AG09309 (cell line): ENCODE data around the gene ARHGAP30.

Experiments used
- DNase-seq: peaks from one replicate; pipeline ENCODE4 v3.0.0-alpha.2; 2010; ENCODE audit warnings: low read depth
- H3K4me3 ChIP-seq: 2 replicates; pipeline ENCODE4 v1.5.1; 2011; ENCODE audit warnings: mild to moderate bottlenecking, low read depth, low read length, moderate library complexity; ENCODE audit not compliant: control insufficient read depth
- TF ChIP-seq, protein P1 (sequence below): IDR thresholded peaks from 2 replicates; pipeline ENCODE4 v1.5.1; 2011; ENCODE audit warnings: mild to moderate bottlenecking, low read depth, low read length, inconsistent platforms; ENCODE audit not compliant: insufficient read depth, control insufficient read depth; ENCODE audit errors: missing control alignments

ARHGAP30 gene

DNA sequence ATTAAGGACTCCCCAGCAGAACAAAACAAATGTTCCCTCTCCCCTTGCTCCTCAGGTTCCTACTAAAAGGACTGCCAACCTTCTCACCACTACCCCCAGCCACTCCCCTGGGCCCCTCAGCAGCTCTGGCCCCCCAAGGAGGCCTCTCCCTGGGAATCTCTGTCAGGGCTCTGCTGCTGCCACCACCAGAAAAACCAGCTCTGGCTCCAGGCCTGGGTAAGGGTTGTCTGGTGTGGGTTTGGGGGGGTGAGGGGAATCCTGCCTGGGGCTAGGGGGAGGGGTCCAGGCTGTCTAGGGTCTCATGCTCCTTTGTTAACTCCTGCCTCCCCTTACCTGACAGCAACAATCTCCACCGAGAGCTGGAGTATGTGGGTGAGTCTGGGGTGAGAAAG is 14.9 kb upstream of the ARHGAP30 start:
- DNase-seq = no peak
- TF ChIP-seq, protein P1, sequence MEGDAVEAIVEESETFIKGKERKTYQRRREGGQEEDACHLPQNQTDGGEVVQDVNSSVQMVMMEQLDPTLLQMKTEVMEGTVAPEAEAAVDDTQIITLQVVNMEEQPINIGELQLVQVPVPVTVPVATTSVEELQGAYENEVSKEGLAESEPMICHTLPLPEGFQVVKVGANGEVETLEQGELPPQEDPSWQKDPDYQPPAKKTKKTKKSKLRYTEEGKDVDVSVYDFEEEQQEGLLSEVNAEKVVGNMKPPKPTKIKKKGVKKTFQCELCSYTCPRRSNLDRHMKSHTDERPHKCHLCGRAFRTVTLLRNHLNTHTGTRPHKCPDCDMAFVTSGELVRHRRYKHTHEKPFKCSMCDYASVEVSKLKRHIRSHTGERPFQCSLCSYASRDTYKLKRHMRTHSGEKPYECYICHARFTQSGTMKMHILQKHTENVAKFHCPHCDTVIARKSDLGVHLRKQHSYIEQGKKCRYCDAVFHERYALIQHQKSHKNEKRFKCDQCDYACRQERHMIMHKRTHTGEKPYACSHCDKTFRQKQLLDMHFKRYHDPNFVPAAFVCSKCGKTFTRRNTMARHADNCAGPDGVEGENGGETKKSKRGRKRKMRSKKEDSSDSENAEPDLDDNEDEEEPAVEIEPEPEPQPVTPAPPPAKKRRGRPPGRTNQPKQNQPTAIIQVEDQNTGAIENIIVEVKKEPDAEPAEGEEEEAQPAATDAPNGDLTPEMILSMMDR = no peak
- no peak overlapping the region for H3K4me3 ChIP-seq

DNA sequence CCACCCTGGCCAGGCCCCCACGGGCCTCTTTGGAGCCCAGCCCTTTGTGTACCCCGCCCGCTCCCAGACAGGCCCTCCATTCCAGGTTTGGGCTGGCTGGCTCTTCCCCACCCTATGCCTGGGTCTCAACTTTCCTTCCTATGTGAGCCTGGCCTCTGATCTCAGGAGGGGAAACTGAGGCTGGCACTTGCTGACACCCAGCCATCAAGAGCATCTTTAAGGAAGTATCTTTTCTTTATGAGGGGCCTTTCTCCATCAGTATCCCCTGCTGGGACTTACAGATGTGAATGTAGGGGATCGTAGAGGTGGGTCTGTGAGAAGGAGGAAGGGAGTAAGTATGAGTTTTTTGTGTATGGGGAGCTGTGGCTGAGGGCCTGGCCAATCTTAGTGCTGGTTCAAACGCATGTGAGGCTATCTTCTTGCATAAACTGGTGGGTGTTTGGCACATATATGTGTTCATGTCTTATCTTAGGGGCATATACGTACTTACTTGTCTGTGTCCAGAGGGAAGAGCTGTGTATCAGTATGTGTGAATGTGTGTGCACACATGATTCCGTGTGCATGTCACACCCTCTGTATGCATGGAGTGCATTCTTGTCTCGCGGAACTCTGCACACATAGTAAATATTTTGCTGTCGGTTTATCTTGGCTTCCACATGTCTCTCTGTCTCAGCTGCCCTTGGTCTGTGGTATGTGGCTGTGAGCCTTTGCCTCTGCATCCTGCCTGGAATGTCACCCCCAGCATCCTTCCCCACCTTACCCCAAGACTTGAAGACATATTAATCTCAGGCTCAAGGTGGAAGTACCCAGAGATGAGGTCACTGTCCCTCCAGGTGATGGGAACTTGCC is 14.3 kb upstream of the ARHGAP30 start:
- TF ChIP-seq, protein P1 = no peak
- no peak for DNase-seq
- no peak overlapping the region for H3K4me3 ChIP-seq

DNA sequence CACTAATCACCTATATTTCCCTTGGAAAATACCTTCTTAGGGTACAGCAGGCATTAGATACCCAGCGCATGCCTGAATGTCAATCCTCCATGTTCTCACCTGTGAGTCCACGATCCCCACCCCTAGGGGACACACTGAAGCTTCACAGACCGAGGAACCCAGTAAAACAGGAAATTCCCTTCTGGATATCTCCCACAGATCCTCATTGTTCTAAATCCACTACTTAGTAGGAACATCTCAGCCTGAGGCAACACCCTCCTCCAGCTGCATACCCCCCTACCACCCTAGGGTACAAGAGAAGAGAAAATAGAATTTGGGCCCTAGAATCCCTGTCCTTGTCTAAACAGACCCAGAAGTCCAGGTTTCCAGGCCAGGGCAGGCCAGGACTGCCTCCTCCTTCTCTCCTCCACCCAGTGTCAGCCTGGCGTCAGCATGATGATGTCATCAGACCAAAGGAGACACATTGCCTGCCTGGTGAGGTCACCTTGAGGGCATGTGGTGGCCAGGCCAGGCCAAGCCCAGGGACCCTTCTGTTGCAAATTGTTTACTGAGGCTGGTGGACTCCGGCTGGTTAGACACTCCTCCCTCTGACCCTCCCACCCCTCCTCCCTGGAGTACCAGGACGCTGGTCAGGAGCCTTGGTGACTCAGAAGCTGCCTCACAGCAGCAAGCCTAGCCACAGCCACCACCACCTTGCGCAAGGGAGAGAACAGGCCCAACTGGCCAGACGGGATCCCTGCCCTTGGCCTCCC is 13.5 kb upstream of the ARHGAP30 start:
- H3K4me3 ChIP-seq = no peak overlapping the region
- DNase-seq = peak; percentile 69
- TF ChIP-seq, protein P1 = no peak

DNA sequence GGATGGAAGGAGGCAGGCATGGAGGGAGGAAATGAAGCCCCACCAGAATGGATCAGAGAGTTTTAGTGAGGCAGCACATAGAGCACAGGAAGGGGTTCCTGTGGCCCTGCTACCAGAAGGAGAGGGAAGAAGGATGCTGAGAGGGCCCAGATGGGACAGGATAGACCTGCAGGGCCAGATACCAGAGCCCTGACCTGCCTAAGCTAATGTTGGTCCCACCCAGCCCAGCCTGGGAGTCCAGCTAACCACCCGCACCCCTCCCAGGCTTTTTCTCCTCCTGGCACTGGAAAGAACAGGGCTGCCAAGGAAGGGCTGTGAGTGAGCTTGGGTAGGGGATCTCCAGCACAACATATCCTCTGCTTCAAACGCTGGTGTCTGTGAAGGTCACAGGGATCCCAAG is 12.8 kb upstream of the ARHGAP30 start:
- H3K4me3 ChIP-seq = no peak overlapping the region
- DNase-seq = no peak
- TF ChIP-seq, protein P1 = no peak

DNA sequence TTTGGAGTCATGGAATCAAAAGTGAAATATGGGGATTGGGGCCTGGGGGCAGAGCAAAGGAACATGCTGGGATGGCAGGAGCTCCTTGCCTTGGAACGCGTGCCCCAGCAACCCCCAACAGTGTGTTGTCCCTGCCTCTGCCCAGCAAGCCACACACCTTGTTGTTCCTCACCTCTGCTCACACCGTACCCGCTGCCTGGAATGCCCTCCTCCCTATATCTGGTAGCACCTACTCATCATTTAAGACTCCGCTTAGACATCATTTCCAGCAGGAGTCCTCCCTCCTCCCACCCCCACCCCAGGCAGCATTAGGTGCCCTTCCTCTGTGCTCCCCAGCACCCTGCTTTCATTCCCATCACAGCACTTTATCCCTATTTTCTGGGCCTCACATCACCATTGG is 11.8 kb upstream of the ARHGAP30 start:
- no peak for DNase-seq
- H3K4me3 ChIP-seq = no peak overlapping the region
- TF ChIP-seq, protein P1 = no peak

DNA sequence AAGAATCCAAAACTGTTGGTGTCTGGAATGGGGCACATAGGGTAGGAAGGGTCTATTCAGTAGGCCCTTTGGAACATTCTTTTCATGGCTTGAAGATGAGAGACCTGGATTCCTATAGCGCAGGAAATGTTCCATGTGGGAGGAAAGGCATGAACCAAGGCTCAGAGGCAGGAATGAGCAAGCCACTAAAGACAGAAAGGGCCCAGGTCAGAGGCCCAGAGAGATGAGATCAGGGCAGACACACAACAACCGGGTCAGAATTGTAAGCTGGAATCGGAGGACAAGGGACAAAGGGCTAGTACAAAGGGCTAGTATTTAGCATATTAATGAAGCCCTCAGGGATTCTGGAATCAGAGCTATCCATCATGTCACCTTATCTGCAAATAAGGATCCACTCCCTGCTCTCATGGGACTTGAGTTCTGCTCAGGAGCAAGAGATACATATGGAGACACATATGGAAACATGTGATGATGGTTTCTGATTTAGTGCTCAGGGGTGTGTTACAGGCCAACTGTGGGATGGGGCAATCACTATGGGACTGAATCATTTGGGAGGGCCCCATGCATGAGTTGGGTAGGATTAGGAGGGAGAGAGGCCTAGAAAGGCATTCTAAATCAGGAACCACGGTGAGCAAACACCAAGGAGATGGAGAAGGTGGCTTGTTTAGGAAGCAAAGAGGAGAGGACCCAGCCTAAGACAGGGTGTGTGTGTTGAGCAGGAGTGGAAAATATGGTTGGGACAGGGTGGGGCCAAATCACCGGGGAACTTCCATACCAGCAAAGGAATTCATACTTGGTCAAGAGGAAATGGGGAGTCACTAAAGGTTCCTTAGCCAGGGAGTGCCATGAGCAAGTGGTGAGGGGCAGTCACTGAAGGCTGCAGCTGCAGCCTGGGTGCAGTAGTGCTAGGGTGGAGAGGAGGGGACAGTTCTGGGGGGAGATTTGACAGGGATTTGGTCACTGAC is 11.0 kb upstream of the ARHGAP30 start:
- no peak for DNase-seq
- TF ChIP-seq, protein P1 = no peak
- H3K4me3 ChIP-seq = no peak overlapping the region
